IPS DF 4.7 (cell line): ENCODE data around the gene QRSL1.
"Not testable (repeated sequence)": the region's sequence is repeated elsewhere in the genome, so short reads cannot be mapped to it uniquely, and the experiment has no call there.

Experiments used
- DNase-seq: peaks from one replicate; pipeline ENCODE4 v3.0.0-alpha.2; 2013; ENCODE audit warnings: low spot score; ENCODE audit errors: extremely low read depth

The QRSL1 gene

DNA sequence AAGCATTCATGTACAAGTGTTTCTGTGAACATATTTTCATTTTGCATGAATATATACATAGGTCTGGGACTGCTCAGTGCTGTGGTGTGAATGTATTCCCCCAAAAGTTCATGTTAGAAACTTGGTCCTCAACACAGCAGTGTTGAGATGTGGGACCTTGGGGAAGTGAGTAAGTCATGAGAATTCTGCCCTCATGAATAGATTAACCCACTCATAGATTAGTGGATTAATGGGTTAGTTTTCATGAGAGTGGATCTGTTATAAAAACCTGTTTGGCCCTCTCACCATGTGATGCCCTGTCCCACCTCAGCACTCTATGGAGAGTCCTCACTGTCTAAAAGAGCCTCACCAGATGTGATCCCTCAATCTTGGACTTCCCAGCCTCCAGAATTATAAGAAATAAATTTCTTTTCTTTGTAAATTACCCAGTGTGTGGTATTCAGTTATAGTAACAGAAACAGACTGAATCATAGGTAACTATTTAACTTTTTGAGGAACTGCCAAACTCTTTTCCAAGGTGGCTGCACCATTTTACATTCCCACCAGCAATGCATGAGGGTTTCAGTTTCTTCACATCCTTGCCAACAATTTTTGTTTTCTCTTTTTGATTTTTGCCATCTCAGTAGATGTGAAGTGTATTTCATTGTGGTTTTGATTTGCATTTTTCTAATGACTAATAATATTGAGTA is 45.3 kb downstream of the QRSL1 start:
- no peak for DNase-seq

DNA sequence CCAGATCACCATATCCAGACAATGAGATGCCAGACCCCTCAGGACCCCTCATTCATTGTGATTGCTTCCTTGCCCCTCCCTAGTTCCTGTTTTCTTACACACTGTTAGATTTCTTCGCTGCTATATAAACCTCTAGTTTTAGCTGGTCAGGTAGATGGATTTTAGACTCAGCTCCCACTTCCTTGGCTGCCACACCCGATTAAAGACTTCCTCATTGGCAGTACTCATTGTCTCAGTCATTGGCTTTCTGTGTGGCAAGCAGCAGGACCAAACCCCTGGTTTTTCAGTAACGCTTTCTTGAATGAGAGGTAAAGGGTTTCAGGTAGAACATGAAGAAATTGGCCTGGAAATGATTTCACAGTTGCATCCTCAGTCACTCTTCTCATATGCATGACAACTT is 47.9 kb downstream of the QRSL1 start:
- DNase-seq: no peak

GRCh38 chr6:106684011-106684410 is 54.6 kb downstream of the QRSL1 start:
- no peak for DNase-seq

- no peak for DNase-seq
Observed at GRCh38 chr6:106685833-106686232, 56.5 kb downstream of the QRSL1 start.

DNA sequence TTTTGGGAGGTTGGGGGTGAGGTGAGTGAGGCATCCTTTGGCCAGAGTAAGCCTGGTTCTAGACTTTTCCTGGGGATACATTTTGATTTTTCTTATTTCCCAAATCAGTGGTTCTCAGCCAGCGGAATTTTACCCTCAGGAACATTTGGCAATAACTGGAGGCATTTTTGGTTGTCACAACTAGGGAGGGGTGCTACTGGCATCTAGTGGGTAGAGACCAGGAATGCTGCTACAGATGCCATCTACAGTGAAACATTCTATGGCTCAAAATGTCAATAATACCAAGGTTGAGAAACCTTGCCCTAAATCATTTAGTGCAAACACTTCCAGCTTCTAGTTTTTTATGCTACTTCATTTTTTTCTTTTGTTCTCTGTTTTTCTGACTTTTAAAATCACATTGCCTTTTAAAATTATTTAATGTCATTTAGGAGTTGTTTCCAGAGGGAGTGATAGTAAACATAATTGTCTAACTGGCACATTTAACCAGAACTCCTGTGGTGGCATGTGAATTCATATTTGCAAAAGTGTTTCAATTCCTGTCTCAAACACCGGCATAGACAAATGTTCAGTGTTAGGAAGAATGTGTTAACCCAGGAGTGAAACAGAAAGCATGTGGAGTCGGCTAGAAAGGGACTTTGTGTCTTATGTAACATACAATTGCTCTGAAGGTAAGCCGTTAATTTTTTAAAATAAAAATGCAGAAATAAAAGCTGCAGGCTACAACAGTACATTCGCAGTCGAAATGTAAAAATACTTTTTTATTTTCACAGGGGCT is 59.0 kb downstream of the QRSL1 start:
- no peak for DNase-seq

DNA sequence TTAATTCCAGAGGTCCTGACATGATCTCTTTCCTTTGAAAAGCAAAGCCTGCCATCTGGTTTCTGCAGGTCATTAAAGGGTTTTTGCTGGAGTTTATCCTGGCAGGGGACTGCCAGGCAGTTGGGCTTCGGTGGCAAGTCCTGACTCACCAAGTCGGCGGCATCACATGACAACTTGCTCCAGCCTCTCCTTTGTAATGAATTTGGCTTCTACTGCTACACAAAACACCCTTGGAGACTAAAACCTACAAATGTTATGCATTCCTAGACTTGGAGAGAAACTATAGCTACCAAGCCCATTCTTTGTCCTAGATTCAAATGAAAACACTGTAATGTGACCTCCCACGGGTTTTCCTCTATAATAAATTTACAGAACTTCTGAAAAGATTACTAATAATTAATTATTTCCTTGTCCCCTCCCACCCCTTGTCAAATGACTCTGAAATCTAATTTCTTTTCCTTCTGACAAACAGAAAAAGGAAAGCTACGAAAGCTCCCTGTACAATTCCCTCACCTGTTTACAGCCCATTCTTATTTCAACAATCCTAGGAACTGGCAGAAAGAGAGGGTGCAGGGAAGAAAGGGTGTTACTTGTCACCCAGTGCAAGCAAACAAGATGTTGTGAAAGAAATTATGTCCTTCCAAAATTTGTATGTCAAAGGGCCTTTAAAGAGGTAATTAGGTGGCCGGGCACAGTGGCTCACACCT is 62.9 kb downstream of the QRSL1 start:
- DNase-seq: peak; percentile 53

DNA sequence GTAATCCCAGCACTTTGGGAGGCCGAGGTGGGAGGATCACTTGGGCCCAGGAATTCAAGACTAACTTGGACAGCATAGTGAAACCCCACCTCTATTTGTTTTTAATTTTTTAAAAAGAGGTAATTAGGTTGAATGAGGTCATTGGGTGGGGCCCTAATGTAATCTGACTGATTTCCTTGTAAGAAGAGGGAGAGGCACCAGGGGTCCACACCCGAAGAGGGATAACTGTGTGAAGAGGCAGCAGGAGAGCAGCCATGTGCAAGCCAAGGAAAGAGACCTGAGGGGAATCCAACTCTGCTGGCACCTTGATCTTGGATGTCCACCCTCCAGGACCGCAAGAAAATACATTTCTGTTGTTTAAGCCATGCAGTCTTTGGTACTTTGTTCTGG is 63.4 kb downstream of the QRSL1 start:
- no peak for DNase-seq

- DNase-seq: no peak
Observed at GRCh38 chr6:106693418-106693817, 64.0 kb downstream of the QRSL1 start.

- no peak for DNase-seq
Observed at GRCh38 chr6:106694343-106694742, 65.0 kb downstream of the QRSL1 start.

GRCh38 chr6:106700581-106700980 is 71.2 kb downstream of the QRSL1 start:
- no peak for DNase-seq

DNA sequence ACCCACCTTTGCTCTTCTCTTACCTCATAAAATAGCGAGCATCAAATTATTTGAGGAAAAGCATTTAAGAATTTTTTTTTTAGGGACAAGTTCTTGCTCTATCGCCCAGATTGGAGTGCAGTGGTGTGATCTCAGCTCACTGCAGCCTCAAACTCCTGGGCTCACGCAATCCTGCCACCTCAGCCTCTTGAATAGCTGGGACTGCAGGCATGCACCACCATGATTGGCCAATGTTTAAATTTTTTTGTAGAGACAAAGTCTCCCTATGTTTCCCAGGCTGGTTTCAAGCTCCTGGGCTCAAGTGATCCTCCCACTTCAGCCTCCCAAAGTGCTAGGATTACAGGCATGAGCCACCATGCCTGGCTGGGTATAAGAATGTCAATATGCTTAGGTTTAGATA is 71.8 kb downstream of the QRSL1 start:
- DNase-seq: not testable (repeated sequence)

GRCh38 chr6:106702046-106702445 is 72.7 kb downstream of the QRSL1 start:
- DNase-seq: no peak

DNA sequence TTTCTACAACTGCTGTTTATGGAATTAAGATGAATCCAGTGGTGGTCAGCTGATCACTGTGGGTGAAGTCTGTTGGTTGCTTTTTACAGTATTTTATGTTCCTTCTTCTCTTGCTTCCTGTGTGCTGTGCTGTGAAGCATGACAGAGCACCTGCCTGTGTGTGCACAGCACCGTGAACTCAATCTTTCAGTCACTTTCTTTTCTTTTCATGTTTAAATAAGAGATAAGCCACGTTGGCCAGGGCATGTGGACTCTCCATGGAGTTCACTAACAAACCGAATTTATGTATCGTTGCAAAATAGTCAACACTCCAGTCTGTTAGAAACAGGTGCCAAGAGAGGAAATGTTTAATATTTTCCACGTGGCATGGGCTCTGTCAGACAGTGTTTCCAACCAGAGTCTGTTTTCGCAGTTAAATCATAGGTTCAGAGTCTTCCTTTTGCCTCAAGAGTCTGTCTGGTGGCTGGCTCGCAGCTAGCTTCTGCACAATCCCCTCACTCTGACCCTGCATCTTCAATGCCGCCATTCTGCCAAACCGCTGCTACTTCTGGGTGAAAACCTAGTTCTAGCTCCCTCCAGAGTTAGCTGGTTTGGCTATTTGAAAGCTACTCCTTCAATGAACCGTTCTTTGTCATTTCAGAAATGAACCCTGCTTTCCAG is 73.2 kb downstream of the QRSL1 start:
- DNase-seq: no peak

DNA sequence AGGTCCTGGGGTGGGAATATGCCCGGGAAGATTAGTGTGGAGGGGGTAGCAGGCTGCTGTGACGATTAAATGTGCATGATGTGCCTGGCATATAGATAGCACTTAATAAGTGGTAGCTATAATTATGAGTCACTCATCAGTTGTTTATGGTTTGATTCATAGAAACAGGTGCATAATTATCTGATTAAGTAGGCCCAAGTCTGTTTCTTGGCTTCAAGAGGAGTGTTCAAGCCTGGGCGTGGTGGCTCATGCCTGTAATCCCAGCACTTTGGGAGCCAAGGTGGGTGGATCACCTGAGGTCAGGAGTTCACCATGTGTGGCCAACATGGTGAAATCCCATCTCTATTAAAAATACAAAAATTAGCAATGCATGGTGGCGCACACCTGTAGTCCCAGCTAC is 74.9 kb downstream of the QRSL1 start:
- DNase-seq: no peak

DNA sequence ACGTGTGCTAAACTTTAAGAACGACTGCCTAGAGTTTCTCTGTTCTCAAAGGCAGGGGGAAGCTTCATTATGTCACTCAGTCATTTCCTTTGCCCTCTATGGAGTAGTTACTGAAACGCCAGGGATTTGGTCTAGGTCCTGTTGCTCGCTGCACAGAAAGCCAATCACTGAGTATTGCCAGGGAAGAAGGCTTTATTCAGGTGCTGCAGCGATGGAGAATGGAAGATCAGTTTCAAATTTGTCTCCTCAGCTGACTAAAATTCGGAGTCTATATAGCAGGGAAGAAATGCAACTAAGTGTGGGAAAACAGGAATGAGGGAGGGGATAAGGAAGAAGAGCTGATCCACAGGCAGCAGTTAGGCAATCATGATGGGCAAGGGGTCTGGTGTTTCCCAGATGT is 75.8 kb downstream of the QRSL1 start:
- no peak for DNase-seq

- no peak for DNase-seq
Observed at GRCh38 chr6:106710580-106710979, 81.2 kb downstream of the QRSL1 start.

DNA sequence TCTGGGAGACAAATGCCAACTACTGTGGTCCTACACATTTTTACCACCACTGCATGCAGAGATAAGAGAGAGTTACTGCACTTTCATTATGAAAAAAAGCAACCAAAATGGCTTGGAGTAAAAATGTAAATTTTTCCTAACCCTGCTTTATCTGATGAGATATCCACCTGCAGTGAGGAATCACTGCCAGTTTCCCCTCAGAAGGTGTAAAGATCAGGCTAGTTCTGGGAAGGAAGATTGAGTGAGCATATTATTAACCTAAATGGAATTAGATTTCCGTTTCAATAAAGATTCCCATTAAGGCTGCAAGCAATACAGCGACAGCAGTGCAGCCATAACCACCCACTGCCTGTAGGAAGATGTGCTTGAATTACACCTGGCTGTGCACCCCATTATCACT is 84.9 kb downstream of the QRSL1 start:
- no peak for DNase-seq

DNA sequence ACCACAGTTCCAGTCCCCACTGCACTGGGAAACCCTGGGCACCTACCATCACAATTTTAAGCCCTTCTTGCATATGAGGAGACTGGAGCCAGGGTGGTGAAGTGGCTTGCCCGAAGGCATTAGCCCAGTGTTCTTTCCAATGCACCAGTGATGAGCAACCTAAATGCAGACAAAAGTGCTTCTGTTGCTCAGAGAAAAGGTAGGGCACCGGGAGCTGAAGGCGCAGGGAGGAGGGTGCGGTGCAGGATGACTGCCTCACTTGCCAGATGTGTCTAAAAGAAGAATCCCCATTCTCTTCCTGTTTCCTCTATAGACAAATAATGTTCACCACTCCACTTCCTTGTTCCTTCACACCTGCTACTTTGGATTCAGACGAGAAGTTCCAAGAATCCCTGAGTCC is 86.5 kb downstream of the QRSL1 start:
- DNase-seq: no peak

DNA sequence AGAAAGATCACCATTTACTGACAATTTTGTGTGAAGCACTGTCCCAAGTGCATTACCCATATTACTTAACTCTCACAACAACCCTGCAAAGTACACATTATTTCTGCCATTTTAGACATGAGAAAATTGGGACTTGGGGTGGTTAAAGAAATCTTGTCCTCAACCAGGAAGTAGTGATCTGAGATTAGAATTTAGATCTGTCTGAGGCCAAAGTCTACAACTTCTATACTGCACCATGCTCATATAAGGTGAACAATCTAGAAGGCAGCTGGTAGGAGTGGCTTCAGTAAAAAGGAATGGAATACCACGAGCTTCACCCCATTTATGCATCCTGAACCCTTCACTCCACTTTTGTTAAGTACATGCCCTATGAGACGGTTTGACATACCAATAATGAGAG is 87.6 kb downstream of the QRSL1 start:
- DNase-seq: no peak
